IMR-90 (cell line): ENCODE results near the gene MEGF9. TPM values are rescaled to one million over a fixed set of nuclear protein-coding genes. Genes with fewer than 3 reads are reported as not detected.

Experiments used
- ATAC-seq: fragments of 200-7000 bp; cut with Tn5 transposase; 2 replicates; pipeline ENCODE4 v1.9.1; 2020; ENCODE audit warnings: low read depth, mild to moderate bottlenecking, moderate library complexity
- BruUV-seq: library from RNA; stranded (reverse); fragments of 400-500 nt; replicated peaks from 2 replicates; lab custom pipeline; 2021; lab: Mats Ljungman, UMichigan
- CTCF ChIA-PET: fragments of 300-600 bp; formaldehyde crosslinking; extraction: SDS; loops from one replicate; lab custom pipeline; 2021; ENCODE audit warnings: antibody characterized with exemption; lab: Yijun Ruan, JAX
- POLR2A ChIA-PET: fragments of 300-600 bp; sonication (Branson Sonifier 250); formaldehyde crosslinking; loops from one replicate; lab custom pipeline; 2022; ENCODE audit warnings: antibody characterized with exemption; ENCODE audit not compliant: unreplicated experiment; lab: Charles Lee
- DNase-seq: peaks from one replicate; pipeline ENCODE4 v3.0.0; 2013
- H2AFZ ChIP-seq: replicated peaks from 2 replicates; pipeline ENCODE3; 2013; ENCODE audit warnings: low read length, mild to moderate bottlenecking; ENCODE audit not compliant: poor library complexity
- H2AK5ac ChIP-seq: 2 replicates; pipeline ENCODE4 v1.6.1; 2013; ENCODE audit warnings: low read depth, low read length, inconsistent platforms
- H2AK9ac ChIP-seq: replicated peaks from 2 replicates; pipeline ENCODE3; 2013; ENCODE audit warnings: mild to moderate bottlenecking, low read depth, low read length, moderate library complexity; ENCODE audit not compliant: poor library complexity
- H2BK120ac ChIP-seq: 2 replicates; pipeline ENCODE4 v1.6.1; 2013; ENCODE audit warnings: low read depth, low read length, inconsistent platforms
- H2BK15ac ChIP-seq: 3 replicates; pipeline ENCODE4 v1.6.1; 2013; ENCODE audit warnings: low read depth, low read length, inconsistent platforms
- H2BK20ac ChIP-seq: 2 replicates; pipeline ENCODE4 v1.6.1; 2013; ENCODE audit warnings: low read depth, mild to moderate bottlenecking, inconsistent platforms, low read length, moderate library complexity
- H2BK5ac ChIP-seq: 2 replicates; pipeline ENCODE4 v1.6.1; 2013; ENCODE audit warnings: mild to moderate bottlenecking, low read depth, low read length, inconsistent platforms; ENCODE audit not compliant: poor library complexity, severe bottlenecking
- H3K14ac ChIP-seq: replicated peaks from 2 replicates; pipeline ENCODE4 v1.6.1; 2013; ENCODE audit warnings: low read depth, low read length, inconsistent platforms
- H3K18ac ChIP-seq: 2 replicates; pipeline ENCODE4 v1.6.1; 2013; ENCODE audit warnings: low read depth, low read length, control low read depth
- H3K23ac ChIP-seq: 2 replicates; pipeline ENCODE4 v1.6.1; 2013; ENCODE audit warnings: low read depth, low read length, inconsistent platforms
- H3K27ac ChIP-seq: 2 replicates; pipeline ENCODE4 v1.5.1; 2013; ENCODE audit warnings: mild to moderate bottlenecking, control low read depth, low read length; ENCODE audit not compliant: insufficient read depth
- H3K27me3 ChIP-seq: 2 replicates; pipeline ENCODE4 v1.6.1; 2013; ENCODE audit warnings: low read length; ENCODE audit not compliant: control insufficient read depth, insufficient read depth
- H3K36me3 ChIP-seq: 2 replicates; pipeline ENCODE4 v1.6.1; 2013; ENCODE audit warnings: low read length, mixed read lengths; ENCODE audit not compliant: control insufficient read depth, insufficient read depth
- H3K4ac ChIP-seq: 2 replicates; pipeline ENCODE4 v1.6.1; 2013; ENCODE audit warnings: low read depth, low read length, inconsistent platforms
- H3K4me1 ChIP-seq: 2 replicates; pipeline ENCODE4 v1.6.1; 2013; ENCODE audit warnings: low read length, mixed read lengths; ENCODE audit not compliant: control insufficient read depth, insufficient read depth
- H3K4me2 ChIP-seq: 2 replicates; pipeline ENCODE4 v1.6.1; 2013; ENCODE audit warnings: low read depth, mild to moderate bottlenecking, control low read depth, low read length, moderate library complexity
- H3K4me3 ChIP-seq: 2 replicates; pipeline ENCODE4 v1.5.1; 2013; ENCODE audit warnings: low read depth, mild to moderate bottlenecking, control low read depth, low read length, moderate library complexity; ENCODE audit not compliant: insufficient read depth
- H3K56ac ChIP-seq: 2 replicates; pipeline ENCODE4 v1.6.1; 2013; ENCODE audit warnings: low read length, inconsistent platforms; ENCODE audit not compliant: insufficient read depth; ENCODE audit errors: extremely low read depth
- H3K79me1 ChIP-seq, 2 experiments: 2 replicates each; pipeline ENCODE4 v1.6.1; 2013; ENCODE audit warnings: low read length in 2 of 2, inconsistent platforms in 1 of 2, low read depth in 1 of 2
- H3K9ac ChIP-seq: 2 replicates; pipeline ENCODE4 v1.6.1; 2013; ENCODE audit warnings: low read depth, low read length, control low read depth
- H3K9me1 ChIP-seq: 2 replicates; pipeline ENCODE4 v1.6.1; 2013; ENCODE audit warnings: low read length, inconsistent platforms; ENCODE audit not compliant: insufficient read depth
- H3K9me3 ChIP-seq: 2 replicates; pipeline ENCODE4 v1.6.1; 2013; ENCODE audit warnings: low read length; ENCODE audit not compliant: control insufficient read depth, insufficient read depth
- H4K20me1 ChIP-seq: 2 replicates; pipeline ENCODE4 v1.6.1; 2013; ENCODE audit warnings: low read length, inconsistent platforms; ENCODE audit not compliant: insufficient read depth
- H4K5ac ChIP-seq: 2 replicates; pipeline ENCODE4 v1.6.1; 2013; ENCODE audit warnings: mild to moderate bottlenecking, low read depth, low read length, control low read depth
- H4K8ac ChIP-seq, 2 experiments: 2 replicates each; pipeline ENCODE4 v1.6.1; 2013; ENCODE audit warnings: low read depth in 2 of 2, low read length in 2 of 2, control low read depth in 1 of 2, inconsistent platforms in 1 of 2
- H4K91ac ChIP-seq: 2 replicates; pipeline ENCODE4 v1.6.1; 2013; ENCODE audit warnings: low read depth, low read length, inconsistent platforms; ENCODE audit not compliant: insufficient read depth
- BHLHE40 ChIP-seq: fragments of 150-350 bp; IDR thresholded peaks from 2 replicates; pipeline ENCODE4 v1.6.1; 2016; ENCODE audit warnings: mild to moderate bottlenecking, low read depth, low read length
- CEBPB ChIP-seq: IDR thresholded peaks from 2 replicates; pipeline ENCODE4 v1.6.1; 2012; ENCODE audit warnings: low read depth, low read length, improper control_type of control experiment
- CHD1 ChIP-seq: IDR thresholded peaks from 2 replicates; pipeline ENCODE4 v1.6.1; 2012; ENCODE audit warnings: low read depth, low read length, improper control_type of control experiment
- FOS ChIP-seq: fragments of 150-350 bp; IDR thresholded peaks from 2 replicates; pipeline ENCODE4 v1.6.1; 2016; ENCODE audit warnings: low read depth, low read length
- MAFK ChIP-seq: IDR thresholded peaks from 2 replicates; pipeline ENCODE4 v1.6.1; 2012; ENCODE audit warnings: low read depth, low read length, improper control_type of control experiment
- MAZ ChIP-seq: IDR thresholded peaks from 2 replicates; pipeline ENCODE4 v1.6.1; 2012; ENCODE audit warnings: low read depth, mild to moderate bottlenecking, low read length, improper control_type of control experiment, moderate library complexity, borderline replicate concordance
- MXI1 ChIP-seq: IDR thresholded peaks from 2 replicates; pipeline ENCODE4 v1.6.1; 2012; ENCODE audit warnings: low read depth, mild to moderate bottlenecking, low read length, moderate library complexity, borderline replicate concordance
- NFE2L2 ChIP-seq: fragments of 150-350 bp; IDR thresholded peaks from 2 replicates; pipeline ENCODE4 v1.6.1; 2016; ENCODE audit warnings: low read depth, mild to moderate bottlenecking, low read length
- POLR2A ChIP-seq: IDR thresholded peaks from 2 replicates; pipeline ENCODE4 v1.6.1; 2012; ENCODE audit warnings: mild to moderate bottlenecking, low read depth, low read length
- SMC3 ChIP-seq: fragments of 150-350 bp; IDR thresholded peaks from 2 replicates; pipeline ENCODE4 v1.6.1; 2016; ENCODE audit warnings: low read depth, mild to moderate bottlenecking, antibody characterized with exemption, low read length, moderate library complexity
- WGBS, 2 experiments: methylation state at CpG; one replicate each; pipeline versions ENCODE4 v1.1.5 to v1.1.7; 2013; ENCODE audit warnings: missing lambda C conversion rate in 2 of 2; ENCODE audit not compliant: insufficient read length in 1 of 2; ENCODE audit errors: extremely low coverage in 2 of 2; 5-methylcytosine and 5-hydroxymethylcytosine counted together
- dilution Hi-C: fragments of 300-500 bp; cut with HindIII; formaldehyde crosslinking; loops from one replicate; pipeline ENCODE4 v1.14.3; 2018; ENCODE audit warnings: low sequenced_read_pairs; ENCODE audit not compliant: unreplicated experiment
- in situ Hi-C: fragments of 300-500 bp; cut with MboI; formaldehyde crosslinking; loops from 3 replicates; pipeline ENCODE4 v1.14.3; 2019; ENCODE audit warnings: low sequenced_read_pairs, inconsistent platforms, mixed read lengths
- intact Hi-C: fragments of 100-400 bp; cut with micrococcal nuclease; formaldehyde crosslinking; loops from 2 replicates; pipeline ENCODE4 v1.10.0; 2022
- polyA plus RNA-seq, 3 experiments: library from polyadenylated mRNA; depleted of rRNA; stranded (reverse); fragments of >200 nt; gene quantifications; 2 replicates each; pipeline ENCODE4 v1.2.3, GENCODE V29; 2012; ENCODE audit warnings: low replicate concordance in 1 of 3
- total RNA-seq: library from RNA; depleted of rRNA; stranded (reverse); fragments of >200 nt; gene quantifications from 2 replicates; pipeline ENCODE4 v1.2.3, GENCODE V29; 2012
- TF ChIP-seq, protein P1 (sequence below): fragments of 150-350 bp; IDR thresholded peaks from 2 replicates; pipeline ENCODE4 v1.6.1; 2017; ENCODE audit warnings: mild to moderate bottlenecking, antibody characterized with exemption, low read length, low read depth
- TF ChIP-seq, protein P2 (sequence below): fragments of 150-350 bp; IDR thresholded peaks from 2 replicates; pipeline ENCODE4 v1.6.1; 2016; ENCODE audit warnings: low read depth, mild to moderate bottlenecking, low read length, moderate library complexity, borderline replicate concordance
- TF ChIP-seq, protein P3 (sequence below): conservative IDR thresholded peaks from 2 replicates; pipeline ENCODE4 v1.5.1; 2012; ENCODE audit warnings: mild to moderate bottlenecking, low read depth, low read length, improper control_type of control experiment

The MEGF9 gene
- total and polyA plus RNA-seq, 2 of the 4 experiments (the other 2 are of a cell fraction): 3.4 TPM

DNA sequence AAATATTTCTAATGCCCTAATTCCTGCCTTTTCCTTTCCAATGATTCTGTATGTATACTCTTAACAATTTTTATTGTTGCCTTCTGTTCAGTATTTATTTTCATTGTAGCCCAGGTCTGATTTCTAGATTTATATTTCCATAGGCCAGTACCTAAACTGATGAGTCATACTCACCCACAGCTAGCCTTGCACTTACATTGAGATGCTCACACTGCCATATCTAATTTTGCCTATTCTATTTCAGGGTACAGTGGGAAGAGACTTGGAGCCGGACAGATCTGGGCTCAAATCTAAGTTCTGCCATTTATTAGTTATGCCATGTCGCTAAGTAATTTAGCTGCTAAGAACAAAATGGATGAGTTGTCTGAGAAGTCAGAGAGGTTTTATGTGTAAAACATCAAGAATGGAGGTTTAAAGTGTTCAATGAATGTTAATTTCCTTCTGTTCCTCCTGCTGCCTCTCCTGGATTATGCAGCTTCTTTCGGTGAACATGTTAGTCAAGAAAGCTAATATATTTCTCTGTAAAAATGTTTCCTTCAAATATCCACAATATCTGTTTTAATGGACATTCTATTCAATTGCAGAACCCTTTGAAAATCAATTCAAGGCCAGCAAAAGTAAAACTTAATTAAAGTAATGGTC is 72.0 kb downstream of the MEGF9 start:
- H3K4me2 ChIP-seq: no peak overlapping the region
- no peak overlapping the region for H2BK120ac ChIP-seq
- H2BK15ac ChIP-seq: no peak overlapping the region
- no peaks in the 10 kb centered on the region for H3K36me3 ChIP-seq
- no peak overlapping the region for H2BK20ac ChIP-seq
- no CpG with 5 or more reads among the region's 3 CpGs for WGBS, 2 experiments
- no peak overlapping the region for H3K23ac ChIP-seq
- H3K56ac ChIP-seq: no peak overlapping the region
- POLR2A ChIA-PET: no interaction called here
- no peaks in the 10 kb centered on the region for H3K9me3 ChIP-seq
- H4K8ac ChIP-seq: no peak overlapping the region
- no peak overlapping the region for H4K91ac ChIP-seq
- no TSS peak for BruUV-seq
- CTCF ChIA-PET: no interaction called here
- 0 out of 2 replicates have a peak, but pooled peaks cover 3% of the 10 kb centered on the region for H3K9me1 ChIP-seq
- H4K20me1 ChIP-seq: no peaks in the 10 kb centered on the region
- H3K4ac ChIP-seq: no peak overlapping the region
- H4K5ac ChIP-seq: no peak overlapping the region
- peak; percentile 53 for ATAC-seq
- dilution Hi-C loops: no loop called here
- no peak overlapping the region for H3K14ac ChIP-seq
- H3K4me1 ChIP-seq: peaks cover 4% of the 10 kb centered on the region
- no peak overlapping the region for H3K18ac ChIP-seq
- H2BK5ac ChIP-seq: no peak overlapping the region
- intact Hi-C loops: loop anchor here (2.0 kb wide), 1 partner anchor 13 kb away; no protein-coding TSS in a partner anchor
- in situ Hi-C loops: no loop called here
- H3K27ac ChIP-seq: no peak overlapping the region
- H2AK9ac ChIP-seq: no peak overlapping the region
- H3K9ac ChIP-seq: no peak overlapping the region
- H2AFZ ChIP-seq: no peak overlapping the region
- H3K27me3 ChIP-seq: no peaks in the 10 kb centered on the region
- no peaks in the 10 kb centered on the region; a peak in 2 of 4 replicates for H3K79me1 ChIP-seq
- DNase-seq: peak; percentile 41
- TF ChIP-seq MAZ: no peak
- TF ChIP-seq, protein P1, sequence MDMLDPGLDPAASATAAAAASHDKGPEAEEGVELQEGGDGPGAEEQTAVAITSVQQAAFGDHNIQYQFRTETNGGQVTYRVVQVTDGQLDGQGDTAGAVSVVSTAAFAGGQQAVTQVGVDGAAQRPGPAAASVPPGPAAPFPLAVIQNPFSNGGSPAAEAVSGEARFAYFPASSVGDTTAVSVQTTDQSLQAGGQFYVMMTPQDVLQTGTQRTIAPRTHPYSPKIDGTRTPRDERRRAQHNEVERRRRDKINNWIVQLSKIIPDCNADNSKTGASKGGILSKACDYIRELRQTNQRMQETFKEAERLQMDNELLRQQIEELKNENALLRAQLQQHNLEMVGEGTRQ: no peak
- TF ChIP-seq CEBPB: no peak
- no peak for TF ChIP-seq BHLHE40
- TF ChIP-seq NFE2L2: peak; percentile 80
- TF ChIP-seq MAFK: peak; percentile 16; the same call in 1 of the 2 replicates
- no peak for TF ChIP-seq POLR2A
- TF ChIP-seq, protein P2, sequence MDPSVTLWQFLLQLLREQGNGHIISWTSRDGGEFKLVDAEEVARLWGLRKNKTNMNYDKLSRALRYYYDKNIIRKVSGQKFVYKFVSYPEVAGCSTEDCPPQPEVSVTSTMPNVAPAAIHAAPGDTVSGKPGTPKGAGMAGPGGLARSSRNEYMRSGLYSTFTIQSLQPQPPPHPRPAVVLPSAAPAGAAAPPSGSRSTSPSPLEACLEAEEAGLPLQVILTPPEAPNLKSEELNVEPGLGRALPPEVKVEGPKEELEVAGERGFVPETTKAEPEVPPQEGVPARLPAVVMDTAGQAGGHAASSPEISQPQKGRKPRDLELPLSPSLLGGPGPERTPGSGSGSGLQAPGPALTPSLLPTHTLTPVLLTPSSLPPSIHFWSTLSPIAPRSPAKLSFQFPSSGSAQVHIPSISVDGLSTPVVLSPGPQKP: no peak
- no peak for TF ChIP-seq MXI1
- peak; percentile 77 for TF ChIP-seq FOS
- TF ChIP-seq, protein P3, sequence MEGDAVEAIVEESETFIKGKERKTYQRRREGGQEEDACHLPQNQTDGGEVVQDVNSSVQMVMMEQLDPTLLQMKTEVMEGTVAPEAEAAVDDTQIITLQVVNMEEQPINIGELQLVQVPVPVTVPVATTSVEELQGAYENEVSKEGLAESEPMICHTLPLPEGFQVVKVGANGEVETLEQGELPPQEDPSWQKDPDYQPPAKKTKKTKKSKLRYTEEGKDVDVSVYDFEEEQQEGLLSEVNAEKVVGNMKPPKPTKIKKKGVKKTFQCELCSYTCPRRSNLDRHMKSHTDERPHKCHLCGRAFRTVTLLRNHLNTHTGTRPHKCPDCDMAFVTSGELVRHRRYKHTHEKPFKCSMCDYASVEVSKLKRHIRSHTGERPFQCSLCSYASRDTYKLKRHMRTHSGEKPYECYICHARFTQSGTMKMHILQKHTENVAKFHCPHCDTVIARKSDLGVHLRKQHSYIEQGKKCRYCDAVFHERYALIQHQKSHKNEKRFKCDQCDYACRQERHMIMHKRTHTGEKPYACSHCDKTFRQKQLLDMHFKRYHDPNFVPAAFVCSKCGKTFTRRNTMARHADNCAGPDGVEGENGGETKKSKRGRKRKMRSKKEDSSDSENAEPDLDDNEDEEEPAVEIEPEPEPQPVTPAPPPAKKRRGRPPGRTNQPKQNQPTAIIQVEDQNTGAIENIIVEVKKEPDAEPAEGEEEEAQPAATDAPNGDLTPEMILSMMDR: no peak
- TF ChIP-seq CHD1: no peak
- no peak for TF ChIP-seq SMC3
- H2AK5ac ChIP-seq: no peak overlapping the region
- H3K4me3 ChIP-seq: no peak overlapping the region
